ENCODE data around the gene CRADD.

Gene CRADD

GRCh38 chr12:93892423-93893268 lies 215.5 kb downstream of the CRADD start:
- DNase-seq (ENCODE audit: low read depth in 1 of 2, low spot score in 1 of 2) = no peak

- no peak for DNase-seq (ENCODE audit: low read depth in 1 of 2, low spot score in 1 of 2)
These were observed 217.4 kb downstream of the CRADD start for GRCh38 chr12:93894391-93895088.

GRCh38 chr12:93895089-93895445 lies 217.9 kb downstream of the CRADD start:
- no peak for DNase-seq (ENCODE audit: low read depth in 1 of 2, low spot score in 1 of 2)

GRCh38 chr12:93896427-93896826 lies 219.3 kb downstream of the CRADD start:
- DNase-seq (ENCODE audit: low read depth in 1 of 2, low spot score in 1 of 2) = no peak

- no peak for DNase-seq (ENCODE audit: low read depth in 1 of 2, low spot score in 1 of 2)
These were observed 219.8 kb downstream of the CRADD start for GRCh38 chr12:93896952-93897351.

GRCh38 chr12:93901739-93902138 lies 224.6 kb downstream of the CRADD start:
- DNase-seq (ENCODE audit: low read depth in 1 of 2, low spot score in 1 of 2) = no peak

GRCh38 chr12:93902192-93902591 lies 225.0 kb downstream of the CRADD start:
- no peak for DNase-seq (ENCODE audit: low read depth in 1 of 2, low spot score in 1 of 2)

- no peak for DNase-seq (ENCODE audit: low read depth in 1 of 2, low spot score in 1 of 2)
These were observed 225.8 kb downstream of the CRADD start for GRCh38 chr12:93902736-93903562.

- no peak for DNase-seq (ENCODE audit: low read depth in 1 of 2, low spot score in 1 of 2)
These were observed 226.9 kb downstream of the CRADD start for GRCh38 chr12:93904124-93904523.

GRCh38 chr12:93908264-93908663 lies 231.1 kb downstream of the CRADD start:
- DNase-seq (ENCODE audit: low read depth in 1 of 2, low spot score in 1 of 2) = no peak

GRCh38 chr12:93908846-93909567 lies 231.8 kb downstream of the CRADD start:
- no peak for DNase-seq (ENCODE audit: low read depth in 1 of 2, low spot score in 1 of 2)

GRCh38 chr12:93911396-93911795 lies 234.2 kb downstream of the CRADD start:
- DNase-seq (ENCODE audit: low read depth in 1 of 2, low spot score in 1 of 2) = no peak

- no peak for DNase-seq (ENCODE audit: low read depth in 1 of 2, low spot score in 1 of 2)
These were observed 235.0 kb downstream of the CRADD start for GRCh38 chr12:93912086-93912733.

- DNase-seq (ENCODE audit: low read depth in 1 of 2, low spot score in 1 of 2) = no peak
These were observed 236.7 kb downstream of the CRADD start for GRCh38 chr12:93913845-93914244.

GRCh38 chr12:93914281-93914680 lies 237.1 kb downstream of the CRADD start:
- DNase-seq (ENCODE audit: low read depth in 1 of 2, low spot score in 1 of 2) = no peak

GRCh38 chr12:93915411-93915810 lies 238.2 kb downstream of the CRADD start:
- no peak for DNase-seq (ENCODE audit: low read depth in 1 of 2, low spot score in 1 of 2)

- no peak for DNase-seq (ENCODE audit: low read depth in 1 of 2, low spot score in 1 of 2)
These were observed 239.2 kb downstream of the CRADD start for GRCh38 chr12:93916402-93916801.

- no peak for DNase-seq (ENCODE audit: low read depth in 1 of 2, low spot score in 1 of 2)
These were observed 241.1 kb downstream of the CRADD start for GRCh38 chr12:93918262-93918661.

- DNase-seq (ENCODE audit: low read depth in 1 of 2, low spot score in 1 of 2) = no peak
These were observed 241.7 kb downstream of the CRADD start for GRCh38 chr12:93918900-93919299.

- DNase-seq (ENCODE audit: low read depth in 1 of 2, low spot score in 1 of 2) = no peak
These were observed 244.3 kb downstream of the CRADD start for GRCh38 chr12:93921521-93921920.

- no peak for DNase-seq (ENCODE audit: low read depth in 1 of 2, low spot score in 1 of 2)
These were observed 245.4 kb downstream of the CRADD start for GRCh38 chr12:93922583-93923006.

Measured in activated CD4-positive, alpha-beta T cell treated with anti-CD3 and anti-CD28 coated beads, Interleukin-2, amount 50 U/mL, for 24 hours (primary cell).